Subcutaneous abdominal adipose tissue (tissue), 5 donors: ENCODE data around the gene TRIM2.

Experiments used
- H3K27ac ChIP-seq: one replicate; pipeline ENCODE4 v1.7.0; 2013; ENCODE audit warnings: low read depth, mild to moderate bottlenecking, inconsistent platforms, low read length, moderate library complexity
- H3K27me3 ChIP-seq, 5 donors: one replicate each; pipeline ENCODE4 v1.7.0; 2013; ENCODE audit warnings: low read length in 5 of 5, inconsistent platforms in 1 of 5; ENCODE audit not compliant: control insufficient read depth in 5 of 5, insufficient read depth in 4 of 5
- H3K36me3 ChIP-seq, 5 donors: one replicate each; pipeline ENCODE4 v1.7.0; 2013; ENCODE audit warnings: low read length in 5 of 5; ENCODE audit not compliant: control insufficient read depth in 5 of 5, insufficient read depth in 5 of 5
- H3K4me1 ChIP-seq, 5 donors: one replicate each; pipeline ENCODE4 v1.7.0; 2013; ENCODE audit warnings: low read length in 5 of 5, mild to moderate bottlenecking in 3 of 5, moderate library complexity in 1 of 5; ENCODE audit not compliant: control insufficient read depth in 5 of 5, insufficient read depth in 5 of 5
- H3K4me3 ChIP-seq, 5 donors: one replicate each; pipeline ENCODE4 v1.7.0; 2013; ENCODE audit warnings: low read length in 5 of 5, low read depth in 1 of 5
- H3K9ac ChIP-seq, 5 donors: one replicate each; pipeline ENCODE4 v1.7.0; 2013; ENCODE audit warnings: low read length in 5 of 5, mild to moderate bottlenecking in 4 of 5, moderate library complexity in 3 of 5
- H3K9me3 ChIP-seq, 5 donors: one replicate each; pipeline ENCODE4 v1.7.0; 2013; ENCODE audit warnings: low read length in 5 of 5; ENCODE audit not compliant: control insufficient read depth in 5 of 5
- donor health status: healthy.
- donor health status: healthy.
- donor health status: healthy.
- donor health status: healthy.
- donor health status: healthy.

TRIM2 gene

GRCh38 chr4:153207027-153207426 lies 2.8 kb downstream of the TRIM2 start:
- Histone ChIP-seq H3K9me3 (no peaks in the 10 kb centered on the region), H3K4me1 (peaks cover 2 to 23% (median 16%) of the 10 kb centered on the region in 5 donors), H3K36me3 (no peaks in the 10 kb centered on the region), H3K27ac (no peak overlapping the region), H3K4me3 (no peak overlapping the region), H3K9ac (no peak overlapping the region), H3K27me3 (no peaks in the 10 kb centered on the region)

GRCh38 chr4:153207567-153207966 lies 3.3 kb downstream of the TRIM2 start:
- Histone ChIP-seq H3K9me3 (no peaks in the 10 kb centered on the region), H3K27ac (no peak overlapping the region), H3K4me1 (peaks cover 2 to 23% (median 16%) of the 10 kb centered on the region in 5 donors), H3K4me3 (no peak overlapping the region), H3K27me3 (no peaks in the 10 kb centered on the region), H3K36me3 (no peaks in the 10 kb centered on the region), H3K9ac (no peak overlapping the region)

GRCh38 chr4:153209410-153209809 lies 5.2 kb downstream of the TRIM2 start:
- H3K9ac ChIP-seq: no peak overlapping the region
- H3K27ac ChIP-seq: no peak overlapping the region
- H3K9me3 ChIP-seq: no peaks in the 10 kb centered on the region
- H3K27me3 ChIP-seq: no peaks in the 10 kb centered on the region
- H3K4me1 ChIP-seq: peaks cover 2 to 18% (median 9%) of the 10 kb centered on the region in 5 donors
- H3K4me3 ChIP-seq: no peak overlapping the region
- H3K36me3 ChIP-seq: no peaks in the 10 kb centered on the region

DNA sequence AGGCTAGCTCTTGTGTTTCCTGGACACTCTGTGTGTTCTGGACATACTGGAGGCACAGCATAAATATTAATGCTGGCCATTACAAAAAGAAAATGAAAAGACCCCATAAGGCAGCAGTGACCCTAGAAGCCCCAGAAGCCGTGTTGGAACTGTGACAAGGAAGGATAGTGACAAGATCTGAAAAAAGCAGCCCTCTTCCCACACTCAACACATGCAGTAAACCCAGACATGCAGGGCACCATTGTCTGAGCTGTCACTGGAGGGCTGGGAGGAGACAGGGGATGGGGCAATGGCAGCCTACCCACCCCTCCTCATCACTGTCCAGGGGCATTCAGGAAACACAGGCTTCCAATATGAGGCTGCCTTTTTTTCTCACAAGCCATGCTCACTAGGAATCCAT lies 6.5 kb downstream of the TRIM2 start:
- H3K4me1 ChIP-seq: peaks cover 0 to 12% (median 0%) of the 10 kb centered on the region in 5 donors
- no peaks in the 10 kb centered on the region for H3K36me3 ChIP-seq
- H3K27ac ChIP-seq: no peak overlapping the region

DNA sequence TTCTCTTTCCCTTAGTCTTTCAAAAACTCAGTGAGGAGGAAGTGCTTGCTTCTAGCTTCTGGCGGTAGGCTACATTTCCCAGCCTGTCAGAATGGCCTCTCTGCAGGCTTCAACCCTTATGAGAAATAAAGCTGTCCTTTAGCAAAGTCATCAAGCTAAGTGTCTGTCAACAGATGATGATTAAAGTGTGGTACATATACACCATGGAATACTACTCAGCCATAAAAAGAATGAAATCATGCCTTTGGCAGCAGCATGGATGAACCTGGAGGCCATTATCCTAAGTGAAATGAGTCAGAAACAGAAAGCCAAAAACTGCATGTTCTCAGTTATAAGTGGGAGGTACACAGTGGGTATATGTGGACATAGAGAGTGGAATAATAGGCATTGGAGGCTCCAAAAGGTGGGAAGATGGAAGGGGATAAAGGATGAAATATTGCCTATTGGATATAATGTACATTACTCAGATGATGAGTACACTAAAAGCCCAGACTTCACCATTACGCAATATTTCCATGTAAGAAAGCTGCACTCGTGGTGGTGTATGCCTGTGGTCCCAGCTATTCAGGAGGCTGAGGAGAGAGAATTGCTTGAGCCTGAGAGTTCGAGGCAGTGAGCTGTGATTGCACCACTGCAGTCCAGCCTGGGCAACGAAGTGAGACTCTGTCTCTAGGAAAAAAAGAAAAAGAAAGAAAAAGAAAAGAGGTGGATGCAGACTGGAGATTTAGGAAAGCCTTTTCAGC lies 7.9 kb downstream of the TRIM2 start:
- Histone ChIP-seq H3K4me3 (no peak overlapping the region), H3K9me3 (no peaks in the 10 kb centered on the region), H3K27ac (no peak overlapping the region), H3K9ac (no peak overlapping the region), H3K4me1 (peaks cover 0 to 12% (median 3%) of the 10 kb centered on the region in 5 donors), H3K27me3 (no peaks in the 10 kb centered on the region), H3K36me3 (no peaks in the 10 kb centered on the region)

More for the DNA sequence above, 6.5 kb downstream of the TRIM2 start:
- H3K27me3 ChIP-seq: no peaks in the 10 kb centered on the region
- no peak overlapping the region for H3K4me3 ChIP-seq
- H3K9ac ChIP-seq: no peak overlapping the region
- no peaks in the 10 kb centered on the region for H3K9me3 ChIP-seq

GRCh38 chr4:153212736-153213135 lies 8.5 kb downstream of the TRIM2 start:
- Histone ChIP-seq H3K4me1 (peaks cover 0 to 12% (median 3%) of the 10 kb centered on the region in 5 donors), H3K27me3 (no peaks in the 10 kb centered on the region), H3K9ac (no peak overlapping the region), H3K36me3 (no peaks in the 10 kb centered on the region), H3K4me3 (no peak overlapping the region), H3K27ac (no peak overlapping the region), H3K9me3 (no peaks in the 10 kb centered on the region)

GRCh38 chr4:153215921-153216320 lies 11.7 kb downstream of the TRIM2 start:
- Histone ChIP-seq H3K9me3 (no peaks in the 10 kb centered on the region), H3K4me1 (peaks cover 0 to 3% (median 2%) of the 10 kb centered on the region in 5 donors), H3K9ac (no peak overlapping the region), H3K4me3 (no peak overlapping the region), H3K27me3 (no peaks in the 10 kb centered on the region), H3K36me3 (no peaks in the 10 kb centered on the region), H3K27ac (no peak overlapping the region)

DNA sequence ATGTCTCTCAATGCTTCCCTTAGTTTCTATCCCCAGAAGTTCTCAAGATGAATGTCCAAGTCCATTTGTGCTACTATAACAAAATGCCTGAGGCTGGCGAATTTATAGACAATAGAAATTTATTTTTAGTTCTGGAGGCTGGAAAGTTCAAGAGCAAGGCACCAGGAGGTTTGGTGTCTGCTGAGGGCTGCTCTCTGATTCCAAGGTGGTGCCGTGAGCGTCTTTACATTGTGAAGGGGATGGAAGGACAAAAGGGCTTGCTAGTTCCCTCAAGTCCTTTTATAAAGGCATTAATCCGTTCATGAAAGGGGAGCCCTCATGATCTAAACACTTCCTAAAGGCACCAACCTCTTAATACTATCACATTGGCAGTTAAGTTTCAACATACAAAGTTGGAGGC lies 12.3 kb downstream of the TRIM2 start:
- H3K9ac ChIP-seq: no peak overlapping the region
- H3K27ac ChIP-seq: no peak overlapping the region
- no peaks in the 10 kb centered on the region for H3K9me3 ChIP-seq
- H3K36me3 ChIP-seq: no peaks in the 10 kb centered on the region
- H3K4me3 ChIP-seq: no peak overlapping the region
- H3K4me1 ChIP-seq: peaks cover 0 to 3% (median 0%) of the 10 kb centered on the region in 5 donors
- no peaks in the 10 kb centered on the region for H3K27me3 ChIP-seq

GRCh38 chr4:153217440-153217839 lies 13.2 kb downstream of the TRIM2 start:
- Histone ChIP-seq H3K36me3 (no peaks in the 10 kb centered on the region), H3K27me3 (no peaks in the 10 kb centered on the region), H3K4me1 (peaks cover 0 to 11% (median 6%) of the 10 kb centered on the region in 5 donors), H3K4me3 (no peak overlapping the region), H3K9ac (no peak overlapping the region), H3K9me3 (no peaks in the 10 kb centered on the region), H3K27ac (no peak overlapping the region)

GRCh38 chr4:153218961-153219360 lies 14.7 kb downstream of the TRIM2 start:
- no peak overlapping the region for H3K27ac ChIP-seq
- H3K27me3 ChIP-seq: no peaks in the 10 kb centered on the region
- no peaks in the 10 kb centered on the region for H3K9me3 ChIP-seq
- H3K4me3 ChIP-seq: no peak overlapping the region
- H3K4me1 ChIP-seq: peaks cover 3 to 22% (median 21%) of the 10 kb centered on the region in 5 donors
- H3K36me3 ChIP-seq: no peaks in the 10 kb centered on the region
- no peak overlapping the region for H3K9ac ChIP-seq
